Right atrium auricular region (tissue), 2 donors: Measurements from ENCODE around the gene RFTN1. TPM values are rescaled to one million over a fixed set of nuclear protein-coding genes. Genes with fewer than 3 reads are reported as not detected.

ENCODE experiments used
- DNase-seq: peaks from one replicate; pipeline ENCODE4 v3.0.0-alpha.2; 2019; ENCODE audit warnings: low spot score
- H3K27ac ChIP-seq, 2 donors: fragments of 200-600 bp; sonication (generic); 1 replicate in 1 of 2; 2 replicates in 1 of 2; pipeline ENCODE4 v1.5.1; 2016 to 2019
- H3K27me3 ChIP-seq, 2 donors: fragments of 200-600 bp; sonication (generic); one replicate each; pipeline versions ENCODE4 v1.5.1 to v1.6.0; 2017 to 2019
- H3K36me3 ChIP-seq: fragments of 200-600 bp; sonication (generic); one replicate; pipeline ENCODE4 v1.5.1; 2016
- H3K4me1 ChIP-seq, 2 donors: fragments of 200-600 bp; sonication (generic); one replicate each; pipeline versions ENCODE4 v1.5.1 to v1.6.0; 2017 to 2019
- H3K4me3 ChIP-seq, 2 donors: fragments of 200-600 bp; sonication (generic); 1 replicate in 1 of 2; 2 replicates in 1 of 2; pipeline ENCODE4 v1.5.1; 2017 to 2019; ENCODE audit warnings: mild to moderate bottlenecking in 1 of 2, moderate library complexity in 1 of 2
- H3K9me3 ChIP-seq, 2 donors: fragments of 200-600 bp; sonication (generic); one replicate each; pipeline ENCODE4 v1.5.1; 2019
- CTCF ChIP-seq, 2 donors: fragments of 200-600 bp; sonication (generic); IDR thresholded peaks; one replicate each; pipeline ENCODE4 v1.5.1; 2019; ENCODE audit warnings: antibody characterized with exemption in 2 of 2
- total RNA-seq, 2 donors: library from RNA; depleted of rRNA; stranded (reverse); fragments of >200 nt; gene quantifications; one replicate each; pipeline ENCODE4 v1.1.0, GENCODE V29; 2016

Gene RFTN1
- total RNA-seq, 2 donors from 2014 or later: 15.9 to 33.6 TPM

- H3K27ac ChIP-seq: no peak overlapping the region
- peaks cover 3% of the 10 kb centered on the region for H3K36me3 ChIP-seq
- no peaks in the 10 kb centered on the region for H3K27me3 ChIP-seq
- no peaks in the 10 kb centered on the region for H3K9me3 ChIP-seq
- H3K4me3 ChIP-seq: no peak overlapping the region
- DNase-seq: no peak
- peaks cover 0 to 16% of the 10 kb centered on the region in 2 donors for H3K4me1 ChIP-seq
- TF ChIP-seq CTCF (IDR thresholded peaks at IDR 0.05): no peak
These were observed 104.5 kb downstream of the RFTN1 start for GRCh38 chr3:16409032-16409431.

GRCh38 chr3:16407366-16407765 lies 106.1 kb downstream of the RFTN1 start:
- Histone ChIP-seq H3K4me1 (peaks cover 0 to 22% of the 10 kb centered on the region in 2 donors), H3K27me3 (no peaks in the 10 kb centered on the region), H3K9me3 (no peaks in the 10 kb centered on the region), H3K36me3 (peaks cover 3% of the 10 kb centered on the region), H3K27ac (no peak overlapping the region), H3K4me3 (no peak overlapping the region)
- DNase-seq: no peak
- no peak for TF ChIP-seq CTCF (IDR thresholded peaks at IDR 0.05)

- H3K4me3 ChIP-seq: no peak overlapping the region
- no peak for TF ChIP-seq CTCF (IDR thresholded peaks at IDR 0.05)
- no peak overlapping the region for H3K27ac ChIP-seq
- H3K4me1 ChIP-seq: peaks cover 0 to 17% of the 10 kb centered on the region in 2 donors
- no peaks in the 10 kb centered on the region for H3K27me3 ChIP-seq
- no peak for DNase-seq
- H3K36me3 ChIP-seq: peaks cover 3% of the 10 kb centered on the region
- no peaks in the 10 kb centered on the region for H3K9me3 ChIP-seq
These were observed 106.9 kb downstream of the RFTN1 start for GRCh38 chr3:16406579-16406978.

GRCh38 chr3:16406166-16406565 lies 107.3 kb downstream of the RFTN1 start:
- no peaks in the 10 kb centered on the region for H3K27me3 ChIP-seq
- H3K4me1 ChIP-seq: peaks cover 0 to 21% of the 10 kb centered on the region in 2 donors
- TF ChIP-seq CTCF (IDR thresholded peaks at IDR 0.05): no peak
- H3K9me3 ChIP-seq: no peaks in the 10 kb centered on the region
- no peak overlapping the region for H3K4me3 ChIP-seq
- DNase-seq: no peak
- H3K36me3 ChIP-seq: peaks cover 3% of the 10 kb centered on the region
- no peak overlapping the region for H3K27ac ChIP-seq

GRCh38 chr3:16404349-16404895 lies 109.1 kb downstream of the RFTN1 start:
- H3K4me1 ChIP-seq: peaks cover 0 to 30% of the 10 kb centered on the region in 2 donors
- no peak for TF ChIP-seq CTCF (IDR thresholded peaks at IDR 0.05)
- no peaks in the 10 kb centered on the region for H3K27me3 ChIP-seq
- H3K9me3 ChIP-seq: no peaks in the 10 kb centered on the region
- no peak for DNase-seq
- no peak overlapping the region for H3K4me3 ChIP-seq
- H3K27ac ChIP-seq: no peak overlapping the region
- peaks cover 3% of the 10 kb centered on the region for H3K36me3 ChIP-seq

GRCh38 chr3:16402451-16402850 lies 111.0 kb downstream of the RFTN1 start:
- TF ChIP-seq CTCF (IDR thresholded peaks at IDR 0.05): no peak
- no peak for DNase-seq
- no peak overlapping the region for H3K27ac ChIP-seq
- H3K9me3 ChIP-seq: no peaks in the 10 kb centered on the region
- H3K27me3 ChIP-seq: no peaks in the 10 kb centered on the region
- peaks cover 0 to 36% of the 10 kb centered on the region in 2 donors for H3K4me1 ChIP-seq
- H3K4me3 ChIP-seq: no peak overlapping the region
- H3K36me3 ChIP-seq: no peaks in the 10 kb centered on the region
